ENCODE data around the gene VPS37C.

- TF ChIP-seq CTCF (IDR thresholded peaks at IDR 0.05): no peak
- TF ChIP-seq POLR2A (IDR thresholded peaks at IDR 0.05): no peak
- TF ChIP-seq EP300 (IDR thresholded peaks at IDR 0.05): no peak
Measured at GRCh38 chr11:61181489-61181888, 20.3 kb upstream of the VPS37C start.

Data from ovary (tissue), 3 donors.